Fibroblast of skin of left biceps (primary cell): ENCODE data around the gene FAM229B.
"Not testable (repeated sequence)": the region's sequence is repeated elsewhere in the genome, so short reads cannot be mapped to it uniquely, and the experiment has no call there.

Experiments used
- DNase-seq, 2 experiments: peaks; one replicate each; pipeline ENCODE4 v3.0.0-alpha.2; 2013; ENCODE audit warnings: low read depth in 2 of 2

Gene FAM229B, protein sequence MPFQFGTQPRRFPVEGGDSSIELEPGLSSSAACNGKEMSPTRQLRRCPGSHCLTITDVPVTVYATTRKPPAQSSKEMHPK

GRCh38 chr6:112087136-112087911, at the start of gene FAM229B, which contains the start of gene TUBE1:
TSS of gene FAM229B (plus strand) at chr6:112087591. CDS start at chr6:112099284, 11,693 bp downstream.
TSS of gene TUBE1 (minus strand) at chr6:112087482. CDS start at chr6:112087434, 48 bp downstream.
- peak; percentile 90 to 91 for DNase-seq

DNA sequence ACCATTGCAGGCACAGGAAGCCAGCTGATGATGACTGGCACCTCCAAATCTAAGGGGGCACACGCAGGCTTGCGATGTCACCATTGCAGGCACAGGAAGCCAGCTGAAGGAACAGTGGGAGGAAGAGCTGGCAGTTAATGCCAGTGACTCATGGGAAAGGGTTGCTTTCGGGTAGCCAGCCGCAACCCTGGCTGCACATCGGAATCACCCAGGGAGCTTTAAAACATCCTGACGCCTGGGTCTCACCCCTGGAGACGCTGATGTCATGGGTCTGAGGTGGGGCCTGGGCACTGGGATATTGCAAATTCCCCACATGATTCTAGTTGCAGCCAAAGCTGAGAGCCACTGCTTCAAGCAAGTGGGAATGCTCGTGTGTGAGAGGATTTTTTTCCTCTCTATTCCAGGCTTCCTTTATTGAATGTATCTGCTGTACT, 49.6 kb upstream of the FAM229B start:
- DNase-seq: peak; percentile 50 to 52

DNA sequence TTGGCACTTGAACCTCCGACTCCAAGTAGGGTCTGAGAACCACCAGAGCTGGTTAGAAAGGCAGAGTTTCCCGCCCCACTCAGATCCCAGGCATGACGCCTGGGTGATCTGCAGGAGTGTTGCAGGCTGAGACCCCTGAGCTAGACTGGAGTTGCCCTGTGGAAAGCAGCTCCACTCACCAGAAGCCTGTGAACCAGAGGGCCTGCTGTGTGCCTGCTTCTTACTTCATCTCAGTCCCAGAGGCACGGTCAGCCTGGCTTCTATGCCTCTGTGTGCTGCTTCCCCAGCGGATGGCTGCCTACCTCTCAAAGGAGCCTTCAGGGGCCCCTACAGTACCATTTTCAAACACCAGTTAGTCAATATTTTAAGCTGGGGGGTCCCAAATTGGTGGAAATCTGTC, 49.1 kb upstream of the FAM229B start:
- no peak for DNase-seq

DNA sequence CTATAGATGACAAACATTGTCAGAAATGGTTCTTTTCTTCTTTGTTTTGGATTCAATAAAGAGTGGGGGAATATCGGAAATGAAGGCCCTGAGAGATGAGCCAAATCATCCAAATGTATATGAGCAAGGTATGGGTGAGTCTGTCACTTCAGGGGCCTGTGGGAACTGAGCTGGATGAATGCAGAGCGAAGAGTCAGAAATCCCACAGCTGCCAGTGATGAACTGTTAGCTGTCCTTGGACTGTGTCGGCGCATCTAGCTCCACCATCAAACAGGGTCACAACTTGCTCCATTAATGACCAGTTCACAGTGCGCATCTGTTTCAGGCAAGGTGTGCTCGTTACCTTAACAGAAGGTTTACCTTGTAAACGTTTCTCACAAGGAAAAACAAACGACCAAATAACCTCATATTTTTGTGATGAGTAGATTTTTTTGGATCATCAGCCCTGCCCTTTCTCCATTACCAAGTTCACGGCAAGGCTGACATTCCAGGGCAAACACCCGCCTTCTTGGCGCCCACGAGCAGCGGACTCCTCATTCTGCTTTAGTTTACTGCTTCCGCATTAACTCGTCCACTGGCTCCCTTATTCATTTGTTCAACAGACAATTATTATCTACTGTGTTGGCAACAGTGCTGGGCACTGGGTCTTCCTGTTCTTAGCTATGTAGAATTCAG, 48.5 kb upstream of the FAM229B start:
- DNase-seq: no peak

DNA sequence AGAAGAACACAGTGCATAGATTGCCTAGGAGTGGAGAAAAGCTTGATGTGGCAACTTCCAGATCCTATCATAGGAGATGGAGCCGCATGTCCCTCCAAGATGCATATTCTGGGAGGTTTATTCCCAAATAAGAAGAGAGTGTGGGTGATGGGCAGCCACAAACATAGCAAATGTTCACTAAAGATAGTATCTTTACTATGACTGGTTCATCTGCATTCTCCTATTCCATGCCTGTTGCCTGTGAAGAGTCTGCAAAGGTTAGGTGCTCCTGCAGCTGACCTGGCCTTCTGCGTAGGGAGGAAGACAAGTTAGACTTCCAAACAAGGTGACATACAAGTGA, 48.0 kb upstream of the FAM229B start:
- DNase-seq: no peak

DNA sequence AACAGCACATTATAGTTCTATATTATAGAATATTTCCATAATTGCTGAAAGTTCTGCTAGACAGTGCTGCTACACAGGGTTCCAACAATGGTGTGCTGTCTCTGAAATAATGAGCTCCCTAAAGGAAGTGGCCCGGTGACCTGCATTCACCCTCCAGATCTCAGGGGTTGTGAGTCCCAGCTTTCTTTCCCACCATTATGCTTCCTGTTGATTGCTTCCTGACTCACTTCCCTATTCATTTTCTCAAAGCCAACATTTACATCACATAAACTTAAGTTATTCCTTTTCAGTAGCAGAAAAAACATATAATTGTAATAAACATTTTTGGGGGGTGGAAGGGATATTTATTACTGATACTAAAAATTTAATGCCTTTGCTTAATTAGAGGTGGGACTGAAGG, 46.4 kb upstream of the FAM229B start:
- DNase-seq: no peak

DNA sequence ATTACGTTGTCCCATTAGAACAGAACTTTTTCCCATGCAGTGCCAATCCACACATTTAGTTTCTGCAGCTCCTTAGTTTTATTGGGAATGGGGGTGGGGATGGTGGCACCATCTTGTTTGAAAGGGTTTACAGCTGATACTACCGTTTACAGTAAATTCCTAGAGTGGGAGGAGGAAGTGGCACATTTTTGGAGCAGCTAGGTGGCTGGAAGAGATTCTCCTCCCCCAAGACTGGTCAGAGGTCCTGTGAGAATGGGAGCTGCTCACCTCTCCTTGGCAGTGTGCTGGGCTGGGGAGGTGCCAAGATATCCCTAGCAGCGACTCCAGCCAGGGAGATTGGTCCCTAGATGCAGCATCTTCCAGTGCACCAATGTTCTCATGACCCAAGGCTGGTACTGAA, 45.9 kb upstream of the FAM229B start:
- no peak for DNase-seq

DNA sequence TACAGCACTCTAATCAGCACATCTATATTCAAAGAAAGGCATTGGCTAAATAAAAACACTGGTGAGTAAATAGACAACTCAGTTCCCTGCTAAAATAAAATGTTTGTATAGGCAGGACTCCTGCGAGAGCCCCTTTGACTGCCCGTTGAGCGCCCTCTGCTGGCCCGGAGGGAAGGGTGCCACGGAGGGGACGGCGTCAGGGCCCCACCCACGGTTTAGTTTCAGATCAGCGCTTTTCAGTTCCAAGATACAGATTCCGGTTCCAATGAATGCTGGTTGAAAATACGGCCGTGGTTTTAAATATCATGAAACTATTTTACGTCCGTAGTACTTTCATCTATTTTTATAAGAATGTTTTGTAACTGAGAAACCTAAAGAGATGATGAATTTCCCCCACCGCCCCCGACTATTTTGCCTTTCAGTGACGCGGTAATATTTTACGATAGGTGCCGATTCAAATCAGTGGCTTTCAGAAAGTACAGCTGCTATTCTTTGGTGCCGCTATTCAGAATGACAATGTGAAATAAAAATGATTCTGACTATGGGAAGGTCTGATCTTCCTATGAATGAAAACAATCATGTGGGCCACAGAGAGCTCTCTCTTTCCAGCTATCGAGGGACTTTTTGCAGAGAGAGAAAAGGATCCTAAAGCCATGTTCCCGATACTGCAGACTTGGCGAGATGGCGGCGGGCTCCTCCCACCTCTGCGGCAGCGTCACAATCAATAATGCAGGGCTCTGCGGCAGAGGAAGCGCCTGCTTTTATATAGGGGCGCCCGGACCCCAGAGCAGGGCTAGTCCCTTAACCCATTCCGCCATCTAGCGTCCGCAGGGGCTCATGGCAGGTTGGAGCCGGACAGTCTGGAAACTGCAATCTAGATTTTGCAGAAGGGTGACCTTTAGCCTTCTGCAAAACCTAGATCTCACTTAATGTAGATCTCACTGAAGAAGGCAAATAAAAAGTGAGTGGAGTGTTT, 44.1 kb upstream of the FAM229B start:
- peak; percentile 83 to 87 for DNase-seq

DNA sequence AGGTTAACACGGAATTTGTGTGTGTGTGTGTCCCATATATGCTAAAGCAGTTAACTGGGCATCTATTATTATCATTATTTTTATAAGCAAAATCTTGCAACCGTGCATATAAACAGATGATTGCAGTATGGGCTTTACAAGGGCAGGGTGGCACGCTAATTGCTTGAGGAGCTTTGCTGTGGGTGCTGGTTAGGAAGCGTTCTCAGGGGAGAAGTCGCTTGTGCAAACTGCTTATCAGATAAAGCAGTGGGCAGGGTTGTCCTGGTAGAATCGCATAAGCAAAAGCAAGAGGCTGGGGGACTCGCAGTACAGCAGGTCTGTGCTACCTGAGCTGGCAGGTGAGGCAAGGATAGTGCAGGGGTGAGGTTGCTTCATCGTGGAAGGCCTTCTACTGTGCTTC, 43.2 kb upstream of the FAM229B start:
- DNase-seq: no peak

GRCh38 chr6:112044856-112045255, 42.5 kb upstream of the FAM229B start:
- peak; percentile 95 to 96 for DNase-seq

DNA sequence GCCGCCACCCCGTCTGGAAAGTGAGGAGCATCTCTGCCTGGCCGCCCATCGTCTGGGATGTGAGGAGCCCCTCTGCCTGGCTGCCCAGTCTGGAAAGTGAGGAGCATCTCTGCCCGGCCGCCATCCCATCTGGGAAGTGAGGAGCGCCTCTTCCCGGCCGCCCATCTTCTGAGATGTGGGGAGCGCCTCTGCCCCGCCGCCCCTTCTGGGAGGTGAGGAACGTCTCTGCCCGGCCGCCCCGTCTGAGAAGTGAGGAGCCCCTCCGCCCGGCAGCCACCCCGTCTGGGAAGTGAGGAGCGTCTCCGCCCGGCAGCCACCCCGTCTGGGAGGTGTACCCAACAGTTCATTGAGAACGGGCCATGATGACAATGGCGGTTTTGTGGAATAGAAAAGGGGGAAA, 39.9 kb upstream of the FAM229B start:
- not testable (repeated sequence) for DNase-seq

- DNase-seq: no peak
These were observed 38.2 kb upstream of the FAM229B start for GRCh38 chr6:112049026-112049799.

DNA sequence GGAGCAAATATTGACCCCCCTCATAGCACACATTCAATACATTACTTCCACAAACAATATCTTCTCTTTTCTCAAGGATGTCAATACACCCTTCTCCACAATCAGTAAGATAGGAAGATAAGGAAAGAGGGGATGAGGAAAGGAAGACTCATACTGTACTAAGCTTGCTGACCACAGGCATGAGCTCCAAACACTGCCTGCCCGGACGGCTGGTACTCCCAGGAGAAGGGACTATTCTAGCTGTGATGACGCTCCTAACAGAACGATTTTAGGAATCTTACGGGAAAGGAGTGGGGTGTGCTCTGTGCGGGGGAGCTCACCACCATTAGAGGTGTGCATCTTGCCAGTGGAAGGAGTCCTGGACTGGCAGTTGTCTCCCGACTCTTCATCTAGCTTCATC, 37.4 kb upstream of the FAM229B start:
- no peak for DNase-seq

- DNase-seq: no peak
These were observed 37.0 kb upstream of the FAM229B start for GRCh38 chr6:112050429-112050828.

- not testable (repeated sequence) for DNase-seq
These were observed 36.1 kb upstream of the FAM229B start for GRCh38 chr6:112051251-112051740.

DNA sequence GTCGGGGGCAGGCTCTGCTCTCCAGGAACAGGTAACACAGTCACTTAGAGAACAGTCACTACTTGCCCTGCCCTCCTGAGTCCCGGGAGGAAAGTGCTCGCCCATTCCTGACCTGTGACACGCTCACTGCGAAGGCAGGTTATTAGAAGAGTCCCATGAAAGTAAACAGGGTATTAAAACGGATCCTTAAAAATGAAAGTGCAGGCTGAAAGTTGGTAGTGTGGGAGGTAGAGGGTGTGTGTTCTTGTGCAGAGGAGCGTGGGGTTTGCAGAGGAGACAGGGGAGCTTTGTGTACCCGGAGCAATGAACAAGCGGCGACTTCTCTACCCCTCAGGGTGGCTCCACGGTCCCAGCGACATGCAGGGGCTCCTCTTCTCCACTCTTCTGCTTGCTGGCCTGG, 33.4 kb upstream of the FAM229B start, which contains the start of gene CCN6:
CCN6 (plus strand) TSS at position 104 of the 400 bp plus-strand sequence; CDS start at position 358, 254 bp downstream.
- no peak for DNase-seq

DNA sequence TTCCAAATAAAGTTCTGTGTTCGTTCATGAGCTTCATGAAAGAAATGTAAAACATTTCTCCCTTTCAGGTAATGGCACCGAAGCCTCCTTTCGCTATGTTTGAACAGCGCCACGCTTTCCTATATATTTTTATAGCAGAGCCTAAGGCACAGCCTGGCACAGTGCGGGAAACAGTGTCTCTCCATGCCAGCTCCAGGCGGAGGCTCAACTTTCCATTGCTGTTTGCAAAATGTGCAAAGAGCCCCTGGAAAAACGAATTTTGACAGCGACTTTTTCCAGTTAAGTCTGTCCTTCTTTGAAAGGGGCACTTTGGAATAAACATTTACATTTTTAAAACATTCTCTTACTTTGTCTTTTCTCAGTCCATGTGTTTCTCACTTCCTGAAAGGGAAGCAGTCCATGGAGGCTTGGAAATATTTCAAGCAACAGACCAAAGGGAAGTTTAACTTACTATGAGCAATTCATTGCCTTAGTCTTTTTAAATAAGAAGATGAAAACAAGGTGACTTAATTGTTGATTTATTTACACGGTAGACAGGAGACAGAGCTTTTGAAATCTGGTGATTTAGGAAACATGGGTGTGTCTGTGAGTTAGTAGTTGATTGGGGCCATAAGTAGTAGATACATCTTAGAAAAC, 32.7 kb upstream of the FAM229B start:
- DNase-seq: peak in 1 of 2 experiments; percentile 4

DNA sequence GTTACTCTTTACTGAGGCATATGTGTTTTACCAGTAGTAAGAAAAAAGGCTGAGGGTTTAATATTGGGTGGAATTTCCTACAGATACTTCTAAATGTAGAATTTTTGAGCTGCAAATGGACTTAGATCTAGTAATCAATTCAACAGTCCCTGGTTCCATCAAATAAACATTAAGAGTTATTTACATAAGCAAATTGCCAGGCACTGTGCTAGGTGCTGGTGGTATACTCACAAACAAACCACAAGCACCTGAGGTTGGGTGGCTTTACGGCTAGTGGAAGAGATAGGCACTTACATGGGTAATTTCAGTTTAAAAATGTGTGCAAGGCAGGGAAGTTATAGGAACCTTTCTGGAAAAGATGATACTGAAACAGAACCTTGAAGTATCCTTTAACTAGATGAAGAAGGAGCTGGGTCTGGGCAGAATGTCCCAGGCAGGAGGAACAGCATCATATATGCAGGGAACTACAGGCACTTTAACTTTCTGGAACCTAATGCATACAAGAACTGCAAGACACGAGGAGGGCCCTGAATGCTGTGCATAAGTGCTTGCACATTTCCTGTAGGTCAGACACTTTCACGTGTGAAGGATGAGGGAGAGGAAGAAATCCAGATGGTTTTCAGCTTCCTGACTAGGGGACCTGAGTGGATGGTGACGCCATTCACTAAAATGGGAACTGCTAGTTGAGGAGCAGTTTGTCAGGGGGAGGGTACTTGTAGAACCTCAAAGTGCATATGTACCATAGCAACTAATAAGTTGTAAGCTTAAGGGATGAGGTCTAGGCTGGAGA, 29.0 kb upstream of the FAM229B start:
- no peak for DNase-seq

DNA sequence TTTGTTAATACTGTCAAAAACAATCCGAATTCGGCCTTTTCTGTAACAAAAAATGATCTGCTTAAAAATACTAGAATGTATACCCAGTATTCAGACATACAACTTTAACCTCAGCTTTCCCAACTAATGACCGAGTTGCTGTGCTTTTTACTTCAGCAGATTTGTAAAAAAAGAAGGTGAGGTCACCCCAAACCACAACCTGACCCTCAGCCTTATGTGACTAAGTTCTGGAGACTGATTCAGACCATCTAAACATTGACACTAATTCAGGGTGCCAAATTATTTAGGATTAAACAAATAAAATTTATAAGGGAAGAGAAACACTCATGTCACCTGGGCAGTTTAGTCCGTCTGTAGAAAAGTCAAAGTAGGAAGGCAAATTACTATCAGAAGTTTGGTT, 25.8 kb upstream of the FAM229B start:
- DNase-seq: no peak
